GM12874 (cell line): Measurements from ENCODE around the gene SSC4D.

Experiments used
- CTCF ChIP-seq: IDR thresholded peaks from 2 replicates; pipeline ENCODE4 v1.5.1; 2011; ENCODE audit warnings: low read depth, mild to moderate bottlenecking, control low read depth, low read length, moderate library complexity; ENCODE audit not compliant: insufficient read depth

The SSC4D gene

GRCh38 chr7:76407718-76408117 lies 1.8 kb downstream of the SSC4D start:
- no peak for TF ChIP-seq CTCF

GRCh38 chr7:76405738-76406137 lies 3.8 kb downstream of the SSC4D start:
- no peak for TF ChIP-seq CTCF

GRCh38 chr7:76403780-76404494 lies 5.6 kb downstream of the SSC4D start:
- no peak for TF ChIP-seq CTCF

- TF ChIP-seq CTCF, result no peak
These were observed 9.2 kb downstream of the SSC4D start for GRCh38 chr7:76400248-76400647.

- TF ChIP-seq CTCF, result no peak
These were observed 11.9 kb downstream of the SSC4D start for GRCh38 chr7:76397409-76398183.

GRCh38 chr7:76396864-76397263 lies 12.6 kb downstream of the SSC4D start:
- no peak for TF ChIP-seq CTCF

GRCh38 chr7:76395965-76396726 lies 13.4 kb downstream of the SSC4D start:
- TF ChIP-seq CTCF, result no peak
